ENCODE measurements around the gene ZNRF3.
"Not testable (repeated sequence)": the region's sequence is repeated elsewhere in the genome, so short reads cannot be mapped to it uniquely, and the experiment has no call there.

GRCh38 chr22:29083576-29083932 is 200.2 kb downstream of the ZNRF3 start:
- TF ChIP-seq CTCF, POLR2A (IDR thresholded peaks at IDR 0.05): not testable (repeated sequence)
